ENCODE data around the gene DNAJB8.

Gene DNAJB8

DNA sequence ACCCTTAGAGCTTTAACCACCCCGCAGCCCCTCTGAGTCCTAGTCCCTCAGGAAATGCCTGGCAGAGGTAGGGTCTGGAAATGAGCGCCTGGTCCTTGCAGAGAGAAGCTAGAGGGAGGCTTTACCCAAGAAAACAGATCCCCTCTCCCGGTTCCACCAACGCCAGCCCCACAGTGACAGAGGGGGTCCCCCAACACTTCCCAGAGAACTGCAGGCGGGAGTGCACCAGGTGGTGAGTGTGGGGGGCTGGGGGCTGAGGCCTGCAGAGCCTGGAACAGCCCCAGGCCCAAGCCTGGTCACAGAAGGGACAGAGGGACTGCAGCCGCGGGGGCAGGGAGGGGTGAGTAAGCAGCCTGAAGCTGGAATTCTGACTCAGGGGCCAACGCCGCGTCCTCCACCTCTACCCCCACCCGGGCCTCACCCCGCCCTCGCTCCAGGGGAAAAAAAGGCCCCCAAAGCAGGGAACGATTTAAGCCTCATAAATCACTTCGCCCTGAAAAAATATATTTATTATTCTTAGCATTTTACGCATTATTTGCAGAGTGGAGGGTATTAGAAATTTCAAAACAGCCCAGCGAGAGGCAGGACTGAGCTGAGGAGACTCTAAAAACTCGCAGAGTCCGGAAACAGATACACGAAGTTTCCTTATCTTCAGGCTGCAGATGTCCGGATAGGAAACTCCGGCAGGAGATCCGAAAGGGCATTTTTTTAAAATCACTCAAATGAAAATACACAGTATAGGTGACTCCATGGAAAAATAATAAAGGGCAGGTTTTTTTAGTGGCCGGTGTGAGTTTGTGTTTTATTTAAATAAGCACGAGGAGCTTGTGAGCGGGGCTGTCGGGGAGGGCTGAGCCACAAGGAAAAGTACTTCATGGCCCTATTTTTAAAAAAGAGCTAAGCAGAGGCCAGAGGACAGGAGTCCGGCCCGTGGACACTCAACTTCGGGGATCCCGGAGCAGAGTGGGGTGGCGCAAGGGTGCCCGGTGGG, 16.3 kb upstream of the DNAJB8 start:
- no peak for DNase-seq

DNA sequence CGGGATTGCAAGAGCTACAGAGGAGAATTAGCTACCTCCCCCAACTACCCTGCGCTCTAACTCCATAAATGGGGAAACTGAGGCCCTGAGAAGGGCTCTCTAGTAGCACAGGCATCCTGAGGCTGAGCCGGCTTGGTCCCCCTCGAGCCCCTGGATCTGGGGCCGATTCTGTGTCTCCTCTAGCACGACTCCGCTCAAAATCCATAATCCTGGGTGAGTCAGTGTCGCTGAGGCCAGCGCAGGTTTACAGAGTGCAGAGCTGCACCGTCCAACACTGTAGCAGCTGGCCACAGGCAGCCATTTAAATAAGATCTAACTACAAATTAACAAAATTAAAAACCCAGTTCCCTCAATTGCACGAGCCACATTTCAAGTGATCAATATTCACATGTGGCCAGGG, 15.5 kb upstream of the DNAJB8 start:
- DNase-seq: no peak

DNA sequence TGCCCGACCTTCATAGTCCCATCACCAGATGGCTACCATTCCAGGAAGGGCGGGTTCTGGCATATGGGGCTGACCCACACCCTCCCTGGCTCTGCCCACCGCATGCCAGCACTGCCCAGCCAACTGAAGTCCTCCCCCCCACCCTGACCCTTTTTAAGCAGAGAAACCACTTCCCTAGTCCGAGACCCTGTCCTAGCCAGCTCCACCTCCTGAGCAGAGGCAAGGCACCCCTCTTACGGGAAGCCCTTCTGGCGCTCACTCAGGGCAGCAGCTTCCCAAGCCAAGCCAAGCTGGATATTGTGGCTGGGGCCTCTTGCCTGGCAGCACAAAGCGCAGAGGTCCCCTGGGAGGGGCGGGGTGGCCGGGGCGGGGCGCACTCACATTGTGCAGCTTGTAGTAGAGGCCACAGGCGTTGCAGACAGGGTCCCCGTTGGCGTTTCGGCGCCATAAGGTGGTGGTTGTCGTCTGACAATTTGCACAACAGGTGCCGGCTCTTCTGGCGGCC, 14.8 kb upstream of the DNAJB8 start:
- DNase-seq: peak; percentile 62

DNA sequence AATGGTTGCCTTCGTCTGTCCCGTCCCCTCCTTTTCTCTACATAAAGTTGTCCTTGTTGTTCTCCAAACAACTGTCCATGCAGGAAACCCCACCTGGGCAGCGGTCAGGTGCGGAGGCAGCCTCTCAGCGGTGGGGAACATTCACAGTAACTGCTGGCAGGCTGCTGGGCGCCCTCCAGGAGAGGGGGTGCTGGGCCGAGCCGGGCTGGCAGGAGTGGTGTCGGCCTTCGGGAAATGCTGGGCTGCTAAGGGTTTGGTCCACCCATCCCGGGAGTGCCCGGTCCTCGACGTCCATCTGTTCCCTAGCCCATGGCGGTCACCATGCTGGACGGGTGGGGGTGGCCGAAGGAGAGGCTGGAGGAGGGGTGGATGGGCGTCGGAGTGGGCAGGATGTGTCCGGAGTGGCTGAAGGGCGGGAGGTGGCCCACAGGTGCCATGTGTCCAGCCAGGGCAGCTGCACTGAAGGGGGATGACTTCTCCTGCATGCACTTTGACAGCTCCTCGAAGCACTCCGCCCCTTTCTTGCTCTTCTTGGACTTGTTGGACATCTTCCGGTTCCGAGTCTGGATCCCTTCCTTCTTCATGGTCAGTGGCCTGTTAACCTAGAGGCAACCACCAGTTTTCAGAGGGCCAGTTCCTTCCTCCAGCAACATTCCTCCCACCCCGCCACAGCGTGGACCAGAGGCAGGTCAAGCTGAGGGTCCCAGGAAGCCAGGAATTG, 14.2 kb upstream of the DNAJB8 start:
- no peak for DNase-seq

DNA sequence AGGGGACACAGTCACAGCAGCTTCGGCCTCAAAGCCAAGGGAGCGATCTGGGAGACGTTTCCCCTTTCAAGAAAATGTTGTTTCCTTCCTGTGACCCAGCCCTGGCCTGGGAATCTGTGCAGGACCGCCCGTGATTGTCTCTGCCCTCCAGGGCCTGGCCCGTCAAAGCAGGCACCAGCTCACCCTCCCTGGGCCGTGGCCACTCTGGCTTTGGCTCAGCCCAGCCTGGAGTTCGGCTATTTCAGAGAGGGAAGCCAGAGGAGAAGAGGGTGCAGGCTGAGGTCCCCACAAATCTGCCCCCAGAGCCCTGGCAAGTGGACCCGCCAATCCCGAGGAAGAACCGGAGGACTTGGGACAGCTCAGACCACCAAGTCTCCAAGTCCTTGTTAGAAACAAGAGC, 13.6 kb upstream of the DNAJB8 start:
- no peak for DNase-seq

DNA sequence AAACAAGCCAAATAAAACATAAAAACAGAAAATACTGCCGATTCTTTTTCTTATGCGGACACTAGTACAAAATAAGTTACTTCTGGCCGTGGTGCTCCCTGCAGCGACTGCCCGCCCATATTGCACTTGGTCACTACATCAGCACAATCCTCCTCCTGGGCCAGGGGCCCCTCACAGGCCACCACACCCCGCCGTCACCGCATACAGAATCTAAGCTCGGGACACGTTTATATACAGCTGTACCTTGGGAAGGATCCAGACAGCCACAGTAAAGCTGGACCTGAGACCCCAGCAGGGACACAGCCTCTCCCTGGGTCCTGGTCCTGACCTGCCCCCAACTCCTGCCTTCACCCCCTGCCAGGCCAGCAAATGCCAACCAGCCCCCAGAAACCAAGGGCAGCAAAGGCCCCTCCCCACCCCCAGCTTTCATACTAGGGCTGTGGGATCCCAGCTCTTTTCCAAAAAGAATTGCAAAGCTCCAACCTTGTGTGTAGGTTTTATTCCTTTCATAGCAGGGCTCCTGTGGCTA, 12.9 kb upstream of the DNAJB8 start:
- no peak for DNase-seq

DNA sequence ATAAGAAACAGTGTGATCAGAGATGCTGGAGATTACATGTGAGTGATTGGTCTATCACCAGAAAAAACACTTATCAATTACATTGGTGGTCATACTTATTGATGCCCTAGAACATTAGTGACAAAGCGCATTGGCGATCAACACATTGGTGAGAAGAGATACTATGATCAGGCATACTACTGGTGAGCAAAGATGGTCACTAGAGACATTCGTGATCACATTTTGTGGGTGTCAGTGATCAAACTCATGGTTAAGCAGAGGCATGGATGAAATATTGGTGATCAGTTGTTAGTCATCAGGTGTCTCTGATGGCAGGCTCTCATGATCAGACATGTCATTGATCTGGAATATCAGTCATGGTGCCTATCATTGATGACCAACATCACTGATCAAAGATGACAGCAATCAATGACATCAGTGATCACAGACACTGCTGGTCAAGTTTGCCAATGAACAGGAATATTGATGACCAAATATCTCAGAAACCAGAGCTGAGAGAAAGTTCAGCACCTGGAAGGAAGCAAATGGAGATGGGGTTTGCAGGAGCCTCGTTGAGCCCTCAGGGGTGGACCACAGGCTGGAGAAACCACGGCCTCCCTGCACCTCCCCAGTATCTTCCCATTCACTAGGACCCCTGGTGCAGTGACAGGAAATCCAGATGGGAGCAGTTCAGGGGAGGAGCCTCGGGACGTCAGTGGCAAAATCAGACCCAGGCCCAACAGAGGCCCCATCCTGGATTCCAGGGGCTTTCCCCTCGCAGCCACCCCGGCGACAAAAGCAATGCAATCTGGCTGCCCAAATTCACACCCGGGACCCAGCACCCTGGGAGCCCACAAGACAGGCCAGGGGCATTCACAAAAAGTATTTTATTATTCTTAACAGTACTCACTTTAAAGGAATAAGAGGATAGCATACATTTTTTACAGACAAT, 12.2 kb upstream of the DNAJB8 start:
- DNase-seq: no peak

DNA sequence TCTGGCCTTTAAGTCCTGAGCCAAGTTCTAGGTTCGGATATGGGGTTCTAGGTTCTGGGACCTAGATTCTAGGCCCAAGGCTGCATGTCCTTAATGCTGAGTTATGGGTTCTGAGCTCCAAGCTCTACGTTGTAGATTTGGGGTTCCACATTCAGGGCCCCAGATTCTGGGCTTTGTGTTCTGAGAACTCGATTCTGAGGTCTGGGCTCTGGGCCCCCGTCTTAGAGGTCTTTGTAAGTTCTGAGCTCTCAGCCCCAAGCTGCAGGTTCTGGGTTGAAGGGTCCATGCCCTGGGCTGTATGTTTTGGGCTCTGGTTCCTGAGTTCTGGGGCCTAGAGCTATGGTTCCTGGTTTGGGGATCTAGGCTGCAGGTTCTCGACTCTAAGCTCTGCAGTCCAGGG, 10.0 kb upstream of the DNAJB8 start:
- DNase-seq: no peak

DNA sequence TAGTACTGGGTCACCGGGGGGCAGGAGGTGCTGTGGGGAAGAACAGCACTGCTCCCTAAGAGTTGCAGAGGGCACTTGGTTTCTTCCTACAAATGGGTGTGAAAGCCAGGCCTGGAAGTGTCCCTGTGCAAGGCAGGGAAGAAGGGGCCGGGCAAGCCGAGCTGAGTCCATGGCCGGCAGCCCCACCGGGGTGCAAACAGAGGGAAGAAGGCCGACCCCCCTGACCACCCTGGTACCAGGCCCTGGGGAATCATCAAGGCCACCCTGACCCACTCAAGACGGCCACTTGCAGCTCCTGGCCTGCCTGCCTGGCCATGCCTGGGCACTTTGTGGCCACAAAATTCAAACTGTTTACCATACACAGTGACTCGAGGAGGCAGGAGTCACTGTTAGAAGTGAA, 8.7 kb upstream of the DNAJB8 start:
- no peak for DNase-seq

DNA sequence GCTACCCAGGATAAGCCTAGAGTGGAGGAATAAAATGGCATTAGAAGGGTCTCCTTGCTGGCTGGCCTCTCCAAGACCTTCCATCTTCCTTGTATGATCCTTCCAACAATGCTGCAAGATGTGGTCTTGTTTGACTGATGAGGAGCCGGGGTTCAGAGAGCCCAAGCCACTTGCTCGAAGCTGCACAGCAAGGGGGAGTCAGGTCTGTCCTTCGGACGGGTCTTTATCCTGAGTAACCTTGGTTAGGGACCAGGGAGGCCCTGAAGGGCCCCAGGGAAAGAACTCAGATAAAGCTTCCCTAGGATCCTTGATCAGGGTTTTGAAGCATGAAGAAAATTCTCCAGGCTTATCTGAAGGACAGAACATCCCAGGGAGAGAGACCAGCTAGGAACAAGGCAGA, 7.0 kb upstream of the DNAJB8 start:
- no peak for DNase-seq

DNA sequence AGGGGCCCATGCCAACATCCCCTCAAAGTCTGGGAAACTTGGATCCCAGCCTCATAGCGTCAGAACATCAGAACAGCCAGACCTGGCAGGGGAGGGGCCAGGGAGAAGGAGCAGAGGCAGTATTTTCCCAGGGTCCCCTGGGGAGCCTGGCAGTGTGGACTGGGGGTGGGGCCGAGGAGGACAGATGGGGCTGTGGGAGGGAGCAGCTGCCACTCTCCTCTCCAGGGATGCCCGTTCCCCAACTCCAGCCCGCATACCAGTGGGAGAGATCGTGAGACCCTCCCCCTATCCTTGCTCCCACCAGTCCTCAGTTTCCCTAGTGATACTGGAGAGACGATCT, 6.5 kb upstream of the DNAJB8 start:
- no peak for DNase-seq

DNA sequence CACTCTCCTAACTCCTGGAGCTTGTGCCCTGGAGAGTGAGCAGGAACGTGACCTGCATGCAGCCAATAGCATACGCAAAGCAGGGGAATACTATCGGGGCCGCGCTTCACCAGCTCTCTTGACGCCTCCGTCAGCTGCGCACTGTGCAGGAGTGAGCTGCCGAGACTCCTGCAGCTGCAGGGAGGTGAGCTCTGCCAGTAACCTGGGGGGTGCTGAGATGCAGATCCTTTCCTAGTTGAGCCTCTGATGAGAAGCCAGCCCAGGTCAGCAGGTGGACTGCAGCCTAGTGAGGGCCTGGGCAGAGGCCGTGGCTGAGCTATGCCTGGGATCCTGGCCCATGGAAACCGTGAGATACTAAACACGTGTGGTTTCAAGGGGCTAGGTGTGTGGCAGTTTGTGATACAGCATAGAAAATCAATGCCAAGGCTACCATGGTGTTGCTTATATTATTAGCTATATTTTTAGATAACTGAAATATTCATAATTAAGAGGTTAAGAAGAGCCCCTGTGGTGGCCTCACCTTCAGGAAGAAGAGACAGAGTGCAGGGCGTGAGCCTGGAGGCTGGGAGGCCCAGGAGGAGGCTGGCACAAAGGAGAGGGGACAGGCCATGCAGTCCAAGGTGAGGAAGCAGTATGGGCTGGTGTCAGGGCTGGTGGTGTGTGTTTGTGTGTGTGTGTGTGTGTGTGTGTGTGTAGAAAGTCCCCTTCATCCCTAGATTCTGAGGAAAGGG, 5.9 kb upstream of the DNAJB8 start:
- DNase-seq: no peak

DNA sequence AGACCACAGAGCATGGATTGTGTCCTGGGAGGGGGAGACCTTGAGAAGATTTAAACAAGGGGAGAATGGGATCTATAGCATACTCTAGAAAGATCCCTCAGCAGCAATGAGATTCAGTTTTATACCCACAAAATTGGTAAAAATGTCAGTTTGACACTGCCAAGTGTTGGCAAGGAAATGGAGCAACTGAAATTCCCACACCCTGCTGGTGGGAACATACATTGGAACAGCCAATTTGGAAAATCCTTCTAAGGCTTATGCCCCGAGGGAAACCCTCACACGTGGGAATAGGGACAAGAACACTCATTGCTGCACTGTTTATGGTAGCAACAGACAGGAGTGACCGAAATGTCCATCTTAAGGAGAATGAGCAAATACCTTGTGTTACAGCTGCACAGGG, 5.0 kb upstream of the DNAJB8 start:
- DNase-seq: no peak

DNA sequence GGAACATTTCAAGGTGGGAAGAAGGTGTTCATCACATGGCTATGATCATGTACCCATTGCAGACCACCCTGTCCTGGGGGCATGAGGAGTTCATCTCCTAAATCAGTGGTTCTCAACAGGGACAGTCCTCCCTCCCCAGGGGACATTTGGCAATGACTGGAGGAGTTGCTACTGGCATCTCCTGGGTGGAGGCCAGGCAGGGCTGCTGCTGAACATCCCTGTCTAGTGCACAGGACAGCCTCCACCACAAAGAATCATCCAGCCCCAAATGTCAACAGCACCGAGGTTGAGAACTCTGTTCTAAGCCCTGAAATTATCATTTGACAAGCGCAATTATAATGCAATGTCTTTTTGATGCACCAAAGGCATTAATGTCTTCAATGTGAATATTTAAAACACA, 4.4 kb upstream of the DNAJB8 start:
- DNase-seq: no peak

DNA sequence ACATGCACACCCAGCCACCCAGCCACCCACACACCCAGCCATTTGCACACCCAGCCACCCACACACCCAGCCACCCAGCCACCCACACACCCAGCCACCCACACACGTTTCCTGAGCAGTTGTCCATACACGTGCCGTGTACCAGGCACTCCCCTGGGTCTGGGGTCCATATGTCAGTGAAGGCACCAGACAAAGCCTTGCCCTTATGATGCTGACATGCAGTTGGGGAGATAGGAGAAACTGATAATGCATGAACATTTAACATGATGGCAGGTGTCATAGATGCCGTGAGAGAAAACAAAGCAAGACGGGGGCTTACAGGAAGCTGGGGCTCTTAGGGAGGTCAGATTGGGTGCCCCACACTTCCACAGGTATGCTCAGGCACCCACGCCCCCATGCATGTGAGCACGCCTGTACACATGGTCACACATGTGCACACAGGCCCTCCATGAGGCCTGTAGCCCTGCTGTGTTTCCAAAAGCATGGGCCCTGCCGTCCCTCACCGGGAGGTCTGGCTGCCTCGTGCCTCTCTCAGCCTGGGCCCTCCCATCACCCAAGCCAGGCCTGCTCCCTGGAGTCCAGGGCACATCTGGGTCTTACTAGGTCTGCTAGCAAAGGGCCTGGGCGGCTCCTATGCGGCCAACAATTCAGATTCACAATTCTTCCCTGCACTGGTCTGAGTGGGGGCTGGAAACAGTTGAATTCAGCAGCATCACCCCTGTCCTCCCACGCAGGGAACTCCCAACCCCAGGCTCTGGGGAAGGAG, 3.6 kb upstream of the DNAJB8 start:
- no peak for DNase-seq

DNA sequence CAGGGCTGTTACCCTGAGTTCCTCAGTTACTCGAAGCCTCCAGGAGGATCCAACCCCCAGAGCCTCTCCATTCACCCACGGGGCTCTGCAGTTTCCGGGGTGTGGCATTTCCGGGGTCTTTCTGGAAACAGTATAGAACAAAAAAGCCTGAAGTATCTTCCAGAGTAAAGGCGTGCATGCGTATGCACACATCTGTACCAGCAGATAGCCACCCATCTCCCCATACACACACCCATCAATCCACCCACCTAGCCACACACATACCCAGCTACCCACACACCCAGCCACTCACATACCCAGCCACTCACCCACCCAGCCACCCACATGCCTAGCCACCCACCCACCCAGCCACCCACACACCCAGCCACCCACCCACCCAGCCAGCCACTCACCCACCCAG, 2.9 kb upstream of the DNAJB8 start:
- no peak for DNase-seq

DNA sequence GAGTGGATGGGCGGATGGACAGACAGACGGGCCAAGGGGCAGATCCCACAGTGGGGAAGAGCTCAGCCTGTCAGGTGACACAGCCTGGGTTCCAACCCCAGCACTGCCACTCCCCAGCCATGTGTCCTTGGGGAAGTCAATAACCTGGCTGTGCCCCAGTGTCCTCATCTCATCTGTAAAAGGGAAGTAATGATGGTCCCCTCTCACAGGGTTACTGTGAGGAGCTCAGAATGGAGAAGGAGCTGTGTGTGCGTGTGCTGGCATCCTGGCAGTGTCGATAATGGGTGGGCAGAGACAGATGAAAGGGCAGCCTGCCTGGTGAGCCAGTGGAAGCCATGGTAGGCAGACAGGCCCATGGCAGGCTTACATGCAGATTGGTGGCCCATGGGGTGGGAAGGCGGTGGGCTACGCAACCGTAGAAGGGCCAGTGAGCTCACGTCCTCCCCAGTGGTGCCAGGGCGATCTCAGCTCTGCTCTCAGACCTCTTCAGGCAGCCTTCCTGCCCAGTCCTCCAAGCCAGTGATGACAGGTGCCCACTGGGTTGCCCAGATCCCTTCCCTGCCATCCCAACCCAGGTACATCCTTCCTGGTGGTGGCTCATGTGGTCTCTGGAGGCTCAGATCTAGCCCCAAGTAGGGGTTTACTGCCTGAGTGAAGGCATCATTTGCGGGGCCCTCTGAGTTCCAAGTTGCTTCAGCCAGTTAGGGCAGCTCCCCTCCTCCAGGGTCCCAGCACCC, 2.3 kb upstream of the DNAJB8 start:
- DNase-seq: no peak

DNA sequence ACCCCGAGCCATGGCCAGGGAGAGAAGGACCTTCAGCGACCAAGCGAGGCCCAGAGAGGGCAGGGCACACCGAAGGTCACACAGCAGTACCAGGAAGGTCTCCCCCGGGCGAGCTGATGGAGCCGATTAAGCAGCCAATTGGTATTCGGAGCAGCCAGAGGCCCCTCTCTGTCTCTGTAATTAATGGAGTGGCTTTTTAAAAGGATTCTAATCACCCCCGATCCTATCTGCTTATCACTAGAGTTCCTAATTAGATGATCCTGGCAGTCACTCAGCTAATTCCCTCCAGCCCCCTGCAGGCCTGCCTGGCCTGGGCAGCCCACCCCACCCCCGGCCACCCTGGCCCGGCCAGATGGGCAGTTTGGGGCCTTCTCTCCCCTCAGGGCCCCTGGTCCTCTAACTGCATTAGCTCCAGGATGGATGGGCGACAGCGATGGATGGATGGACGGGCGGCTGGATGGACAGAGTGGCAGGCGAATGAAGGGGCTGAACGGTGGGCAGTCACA, 1.6 kb upstream of the DNAJB8 start:
- no peak for DNase-seq

DNA sequence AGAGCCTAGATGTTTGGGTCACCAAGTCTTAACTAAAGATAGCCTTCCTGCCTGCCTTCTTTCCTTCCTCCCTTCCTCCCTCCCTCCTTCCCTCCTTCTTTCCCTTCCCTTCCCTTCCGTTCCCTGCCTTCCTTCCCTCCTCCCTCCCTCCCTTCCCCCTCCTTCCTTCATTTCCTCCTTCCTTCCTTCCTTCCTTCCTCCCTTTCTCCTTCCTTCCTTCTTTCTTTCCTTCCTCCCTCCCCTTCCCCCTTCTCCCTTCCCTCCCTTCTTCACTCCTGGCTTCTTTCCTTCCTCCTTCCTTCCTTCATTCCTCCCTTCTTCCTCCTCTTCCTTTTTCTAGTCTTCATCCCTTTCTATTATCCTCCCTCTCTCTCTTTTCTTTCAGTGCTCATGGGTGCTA, 2.0 kb downstream of the DNAJB8 start:
- DNase-seq: no peak

DNA sequence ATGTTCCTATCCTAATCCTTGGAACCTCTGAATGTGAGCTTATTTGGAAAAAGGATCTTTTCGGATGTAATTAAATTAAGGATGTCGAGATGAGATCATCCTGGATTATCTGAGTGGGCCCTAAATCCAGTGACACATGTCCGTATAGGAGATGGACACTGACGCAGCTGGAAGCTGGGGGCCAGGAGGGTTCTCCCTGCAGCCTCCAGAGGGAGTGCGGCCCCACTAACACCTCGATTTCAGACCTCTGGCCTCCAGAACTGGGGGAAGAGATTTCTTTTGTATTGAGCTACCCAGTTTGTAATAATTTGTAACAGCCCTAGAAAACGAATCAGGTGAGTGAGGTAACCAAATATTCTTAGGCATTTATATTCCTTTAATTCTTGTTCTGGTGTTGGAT, 2.5 kb downstream of the DNAJB8 start:
- DNase-seq: no peak
